GM23338 (cell line): ENCODE results near the gene SH2D3C. TPM values are rescaled to one million over a fixed set of nuclear protein-coding genes. Genes with fewer than 3 reads are reported as not detected.

ENCODE experiments used
- ATAC-seq: fragments of 200-7000 bp; cut with Tn5 transposase; 3 replicates; pipeline ENCODE4 v1.9.1; 2020
- DNase-seq: peaks from one replicate; pipeline ENCODE4 v3.0.0-alpha.2; 2015; ENCODE audit warnings: low spot score
- H2AFZ ChIP-seq: fragments of 200-600 bp; sonication (generic); 2 replicates; pipeline ENCODE4 v1.8.0; 2016; ENCODE audit warnings: antibody characterized with exemption, mild to moderate bottlenecking, moderate library complexity
- H3F3A ChIP-seq: fragments of 200-600 bp; sonication (generic); replicated peaks from 2 replicates; pipeline ENCODE4 v1.8.0; 2017; ENCODE audit warnings: antibody characterized with exemption, mixed run types, low read depth
- H3K27ac ChIP-seq: fragments of 200-600 bp; sonication (generic); 2 replicates; pipeline ENCODE4 v1.6.1; 2016; ENCODE audit warnings: low read depth
- H3K27me3 ChIP-seq: fragments of 200-600 bp; sonication (generic); 2 replicates; pipeline ENCODE4 v1.8.0; 2016; ENCODE audit warnings: mild to moderate bottlenecking, mixed run types, moderate library complexity; ENCODE audit not compliant: insufficient read depth
- H3K36me3 ChIP-seq: fragments of 200-600 bp; sonication (generic); 2 replicates; pipeline ENCODE4 v1.8.0; 2016; ENCODE audit warnings: mild to moderate bottlenecking; ENCODE audit not compliant: insufficient read depth
- H3K4me1 ChIP-seq: fragments of 200-600 bp; sonication (generic); 2 replicates; pipeline ENCODE4 v1.8.0; 2016; ENCODE audit warnings: mild to moderate bottlenecking, moderate library complexity; ENCODE audit not compliant: insufficient read depth
- H3K4me2 ChIP-seq: fragments of 200-600 bp; sonication (generic); 2 replicates; pipeline ENCODE4 v1.7.1; 2017; ENCODE audit warnings: mixed run types
- H3K4me3 ChIP-seq: fragments of 200-600 bp; sonication (generic); 2 replicates; pipeline ENCODE4 v1.6.1; 2016; ENCODE audit warnings: mixed run types
- H3K79me2 ChIP-seq: fragments of 200-600 bp; sonication (generic); replicated peaks from 2 replicates; pipeline ENCODE4 v1.8.0; 2017; ENCODE audit warnings: mild to moderate bottlenecking; ENCODE audit not compliant: insufficient read depth
- H3K9me2 ChIP-seq: fragments of 200-600 bp; sonication (generic); 2 replicates; pipeline ENCODE4 v1.8.0; 2017; ENCODE audit not compliant: insufficient read depth
- H4K20me1 ChIP-seq: fragments of 200-600 bp; sonication (generic); replicated peaks from 2 replicates; pipeline ENCODE4 v1.8.0; 2017; ENCODE audit warnings: mild to moderate bottlenecking; ENCODE audit not compliant: insufficient read depth
- H3K27ac Mint-ChIP-seq: 2 replicates; pipeline ENCODE4 v1.8.0; 2020; ENCODE audit warnings: inconsistent platforms, mild to moderate bottlenecking, moderate library complexity, mixed read lengths
- H3K27me3 Mint-ChIP-seq: 3 replicates; pipeline ENCODE4 v1.8.0; 2022; ENCODE audit warnings: low read depth, mild to moderate bottlenecking, moderate library complexity, mixed read lengths, inconsistent platforms; ENCODE audit not compliant: insufficient read depth, poor library complexity
- H3K36me3 Mint-ChIP-seq: 3 replicates; pipeline ENCODE4 v1.8.0; 2021; ENCODE audit warnings: low read depth, mild to moderate bottlenecking, inconsistent platforms, moderate library complexity, mixed read lengths
- H3K4me1 Mint-ChIP-seq: 3 replicates; pipeline ENCODE4 v1.8.0; 2020; ENCODE audit warnings: mild to moderate bottlenecking, inconsistent platforms, mixed read lengths
- H3K4me3 Mint-ChIP-seq: 3 replicates; pipeline ENCODE4 v1.8.0; 2021; ENCODE audit warnings: moderate library complexity, mild to moderate bottlenecking, inconsistent platforms, mixed read lengths
- H3K9me3 Mint-ChIP-seq: 3 replicates; pipeline ENCODE4 v1.8.0; 2020; ENCODE audit warnings: moderate library complexity, mild to moderate bottlenecking, inconsistent platforms, mixed read lengths
- CREB1 ChIP-seq: fragments of 250-450 bp; sonication (Bioruptor Pico); IDR thresholded peaks from 2 replicates; pipeline ENCODE4 v1.5.0; 2020; ENCODE audit warnings: low read depth, mild to moderate bottlenecking, moderate library complexity
- EZH2 ChIP-seq: fragments of 200-600 bp; sonication (generic); IDR thresholded peaks from one replicate; pipeline ENCODE4 v1.8.0; 2017; ENCODE audit warnings: antibody characterized with exemption, mild to moderate bottlenecking, low read depth; ENCODE audit not compliant: unreplicated experiment
- EZH2phosphoT487 ChIP-seq: fragments of 200-600 bp; sonication (generic); IDR thresholded peaks from one replicate; pipeline ENCODE4 v1.8.1; 2018; ENCODE audit warnings: antibody characterized with exemption; ENCODE audit not compliant: unreplicated experiment
- JUNB ChIP-seq: IDR thresholded peaks from one replicate; pipeline ENCODE4 v1.6.1; 2016; ENCODE audit warnings: antibody characterized with exemption; ENCODE audit not compliant: unreplicated experiment
- NANOG ChIP-seq: IDR thresholded peaks from 2 replicates; pipeline ENCODE4 v1.6.1; 2016; ENCODE audit warnings: antibody characterized with exemption, borderline replicate concordance
- POLR2AphosphoS5 ChIP-seq: IDR thresholded peaks from 2 replicates; pipeline ENCODE4 v1.6.1; 2016; ENCODE audit warnings: antibody characterized with exemption, low read depth
- REST ChIP-seq: IDR thresholded peaks from one replicate; pipeline ENCODE4 v1.6.1; 2018; ENCODE audit warnings: antibody characterized with exemption; ENCODE audit not compliant: unreplicated experiment
- STAT1 ChIP-seq: IDR thresholded peaks from one replicate; pipeline ENCODE4 v1.6.1; 2016; ENCODE audit warnings: antibody characterized with exemption; ENCODE audit not compliant: unreplicated experiment
- ZNF114 ChIP-seq: fragments of 250-450 bp; sonication (Bioruptor Pico); IDR thresholded peaks from 2 replicates; pipeline ENCODE4 v1.5.0; 2020; ENCODE audit warnings: mild to moderate bottlenecking, moderate library complexity
- ZNF331 ChIP-seq: fragments of 250-450 bp; sonication (Bioruptor Pico); IDR thresholded peaks from 2 replicates; pipeline ENCODE4 v1.5.0; 2020; ENCODE audit warnings: low read depth, mild to moderate bottlenecking, moderate library complexity
- ZNF462 ChIP-seq: fragments of 250-450 bp; sonication (Bioruptor Pico); IDR thresholded peaks from 2 replicates; pipeline ENCODE4 v1.5.0; 2020; ENCODE audit warnings: mild to moderate bottlenecking, moderate library complexity
- polyA plus RNA-seq: library from polyadenylated mRNA; unstranded; fragments of >200 nt; fragmentation: Nextera tagmentation; extraction: Ambion mirVana; gene quantifications from 2 replicates; pipeline ENCODE4 v1.2.1, GENCODE V29; 2016
- total RNA-seq: library from RNA; depleted of rRNA; stranded (reverse); fragments of >200 nt; shearing (Covaris generic); gene quantifications from 2 replicates; pipeline ENCODE4 v1.2.3, GENCODE V29; 2014
- TF ChIP-seq, protein P1 (sequence below): IDR thresholded peaks from 2 replicates; pipeline ENCODE4 v1.6.1; 2016; ENCODE audit warnings: antibody characterized with exemption
- TF ChIP-seq, protein P2 (sequence below), 2 experiments: fragments of 200-600 bp in 1 of 2; sonication (generic) in 1 of 2; conservative IDR thresholded peaks; 2 replicates each; pipeline versions ENCODE4 v1.5.1 to v1.6.1; 2016 to 2017; ENCODE audit warnings: antibody characterized with exemption in 2 of 2, low read depth in 2 of 2, mild to moderate bottlenecking in 2 of 2, moderate library complexity in 1 of 2

SH2D3C gene
- total and polyA plus RNA-seq, 2 experiments from 2014 or later: 4.2 to 4.5 TPM

DNA sequence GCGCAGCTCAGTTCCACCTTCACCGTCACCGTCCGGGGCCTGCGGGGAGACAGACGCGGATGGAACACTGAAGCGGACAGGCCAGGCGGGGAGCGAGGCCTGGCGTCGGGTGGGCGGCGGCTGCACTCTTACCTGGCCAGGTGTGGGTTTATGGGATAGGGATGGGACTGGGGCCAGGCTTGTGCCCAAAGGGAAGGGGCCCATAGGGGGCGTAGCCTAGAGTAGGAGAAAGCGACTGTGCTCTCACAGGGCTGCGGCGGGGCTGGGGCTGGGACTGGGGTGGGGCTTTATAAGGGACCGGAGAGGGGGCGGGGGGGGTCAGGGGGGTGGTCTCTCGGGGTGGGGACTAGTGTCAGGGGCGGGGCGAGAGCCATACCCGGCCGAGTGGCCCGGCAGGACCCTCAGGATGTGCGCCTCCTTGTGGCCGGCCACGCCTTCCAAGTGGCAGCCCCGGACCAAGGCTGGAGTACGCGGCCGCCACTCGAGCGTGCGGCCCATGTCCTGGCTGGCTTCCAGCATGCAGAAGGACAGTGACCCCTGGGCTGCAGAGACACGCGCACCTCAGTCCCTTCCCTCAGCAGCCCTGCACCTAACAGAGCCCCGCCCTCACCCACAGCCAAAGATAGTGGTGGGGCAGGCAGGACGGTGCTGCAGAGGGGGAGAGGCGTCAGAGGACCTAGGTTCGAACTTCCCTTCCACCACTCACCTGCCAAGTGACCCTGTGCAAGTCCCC lies 47.0 kb upstream of the SH2D3C start:
- Mint-ChIP-seq H3K9me3 (no peaks in the 10 kb centered on the region; the same call in 2 of the 3 replicates), H3K27ac (peak overlapping the region; percentile 77; the same call in 1 of the 2 replicates), H3K36me3 (no peaks in the 10 kb centered on the region), H3K4me1 (peaks cover 34% of the 10 kb centered on the region), H3K4me3 (peak overlapping the region; percentile 70), H3K27me3 (peaks cover 21% of the 10 kb centered on the region)
- DNase-seq (peak; percentile 97), ATAC-seq (peak; percentile 87)
- TF ChIP-seq EZH2phosphoT487 (no peak), EZH2 (no peak), POLR2AphosphoS5 (peak; percentile 65), ZNF462 (CRISPR knock-in tag) (no peak), ZNF114 (CRISPR knock-in tag) (no peak), CREB1 (CRISPR knock-in tag) (no peak), STAT1 (no peak), NANOG (no peak), REST (no peak), ZNF331 (no peak), JUNB (no peak)
- TF ChIP-seq, protein P1, sequence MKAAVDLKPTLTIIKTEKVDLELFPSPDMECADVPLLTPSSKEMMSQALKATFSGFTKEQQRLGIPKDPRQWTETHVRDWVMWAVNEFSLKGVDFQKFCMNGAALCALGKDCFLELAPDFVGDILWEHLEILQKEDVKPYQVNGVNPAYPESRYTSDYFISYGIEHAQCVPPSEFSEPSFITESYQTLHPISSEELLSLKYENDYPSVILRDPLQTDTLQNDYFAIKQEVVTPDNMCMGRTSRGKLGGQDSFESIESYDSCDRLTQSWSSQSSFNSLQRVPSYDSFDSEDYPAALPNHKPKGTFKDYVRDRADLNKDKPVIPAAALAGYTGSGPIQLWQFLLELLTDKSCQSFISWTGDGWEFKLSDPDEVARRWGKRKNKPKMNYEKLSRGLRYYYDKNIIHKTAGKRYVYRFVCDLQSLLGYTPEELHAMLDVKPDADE: no peak
- TF ChIP-seq, protein P2, sequence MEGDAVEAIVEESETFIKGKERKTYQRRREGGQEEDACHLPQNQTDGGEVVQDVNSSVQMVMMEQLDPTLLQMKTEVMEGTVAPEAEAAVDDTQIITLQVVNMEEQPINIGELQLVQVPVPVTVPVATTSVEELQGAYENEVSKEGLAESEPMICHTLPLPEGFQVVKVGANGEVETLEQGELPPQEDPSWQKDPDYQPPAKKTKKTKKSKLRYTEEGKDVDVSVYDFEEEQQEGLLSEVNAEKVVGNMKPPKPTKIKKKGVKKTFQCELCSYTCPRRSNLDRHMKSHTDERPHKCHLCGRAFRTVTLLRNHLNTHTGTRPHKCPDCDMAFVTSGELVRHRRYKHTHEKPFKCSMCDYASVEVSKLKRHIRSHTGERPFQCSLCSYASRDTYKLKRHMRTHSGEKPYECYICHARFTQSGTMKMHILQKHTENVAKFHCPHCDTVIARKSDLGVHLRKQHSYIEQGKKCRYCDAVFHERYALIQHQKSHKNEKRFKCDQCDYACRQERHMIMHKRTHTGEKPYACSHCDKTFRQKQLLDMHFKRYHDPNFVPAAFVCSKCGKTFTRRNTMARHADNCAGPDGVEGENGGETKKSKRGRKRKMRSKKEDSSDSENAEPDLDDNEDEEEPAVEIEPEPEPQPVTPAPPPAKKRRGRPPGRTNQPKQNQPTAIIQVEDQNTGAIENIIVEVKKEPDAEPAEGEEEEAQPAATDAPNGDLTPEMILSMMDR (conservative IDR thresholded peaks at IDR 0.05; ENCODE audit: low read depth in 2 of 2): peak; percentile 55 to 82
- no peak overlapping the region for H3K27ac ChIP-seq
- no peaks in the 10 kb centered on the region for H3K79me2 ChIP-seq
- no peaks in the 10 kb centered on the region for H3K9me2 ChIP-seq
- H3K27me3 ChIP-seq: peaks cover 12% of the 10 kb centered on the region; the same call in 1 of the 2 replicates
- peak overlapping the region; percentile 66 for H2AFZ ChIP-seq
- H3K4me3 ChIP-seq: peak overlapping the region; percentile 45; the same call in 1 of the 2 replicates
- H4K20me1 ChIP-seq: no peaks in the 10 kb centered on the region
- H3K4me1 ChIP-seq: peaks cover 8% of the 10 kb centered on the region
- no peaks in the 10 kb centered on the region; the same call in 1 of the 2 replicates for H3K36me3 ChIP-seq
- peaks cover 14% of the 10 kb centered on the region for H3F3A ChIP-seq
- H3K4me2 ChIP-seq: peak overlapping the region; percentile 65
